ENCODE results near the gene KNDC1. TPM values are rescaled to one million over a fixed set of nuclear protein-coding genes. Genes with fewer than 3 reads are reported as not detected.
"Not testable (repeated sequence)": the region's sequence is repeated elsewhere in the genome, so short reads cannot be mapped to it uniquely, and the experiment has no call there.

Gene KNDC1
- not detected for polyA plus RNA-seq

DNA sequence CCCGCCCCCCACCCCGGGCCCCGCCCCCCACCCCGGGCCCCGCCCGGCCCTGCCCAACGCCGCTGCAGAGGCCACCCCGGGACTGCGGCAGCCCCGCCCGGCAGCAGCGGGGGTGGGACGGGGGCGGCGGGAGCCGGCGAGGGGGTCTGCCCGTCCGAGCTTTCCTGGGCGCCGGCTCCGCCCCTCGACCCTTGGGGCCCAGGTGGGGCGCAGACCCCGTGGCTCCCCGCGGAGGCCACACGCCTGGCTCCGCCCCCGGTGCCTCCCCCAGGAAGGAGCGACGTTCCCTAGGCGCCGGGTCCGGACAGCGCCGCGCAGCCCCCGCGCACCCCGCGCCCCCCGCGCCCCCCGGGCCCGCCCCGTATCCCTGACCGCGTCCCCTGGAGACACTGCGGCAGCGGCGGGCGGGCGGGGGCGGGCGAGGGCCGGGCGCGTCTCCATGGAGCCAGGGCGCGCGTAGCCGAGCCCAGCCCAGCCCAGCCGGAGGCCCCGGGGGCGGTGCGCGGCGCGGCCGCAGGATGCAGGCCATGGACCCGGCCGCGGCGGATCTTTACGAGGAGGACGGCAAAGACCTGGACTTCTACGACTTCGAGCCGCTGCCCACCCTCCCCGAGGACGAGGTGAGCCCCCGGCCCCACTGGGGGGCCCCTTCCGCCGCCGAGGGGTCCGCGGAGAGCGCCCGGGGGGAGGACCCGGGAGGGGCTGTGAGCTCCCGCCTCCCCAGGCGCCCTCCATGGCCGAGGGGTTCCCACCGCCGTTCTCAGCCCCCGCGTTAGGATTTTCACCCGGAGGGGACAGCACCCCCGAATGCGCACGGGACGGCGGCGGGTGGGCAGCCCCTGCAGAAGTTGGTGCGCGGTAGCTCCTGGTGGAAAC lies at the start of gene KNDC1:
KNDC1 (plus strand) TSS at position 270 of the 876 bp plus-strand sequence; CDS start at position 519, 249 bp downstream.
- Mint-ChIP-seq H3K4me1 (no peaks in the 10 kb centered on the region), H3K27ac (no peak within 1 kb of the TSS), H3K36me3 (no peaks in the 10 kb centered on the region), H3K4me3 (peak within 1 kb of the TSS; percentile 33 to 52 (median 50)), H3K9me3 (no peaks in the 10 kb centered on the region), H3K27me3 (ENCODE audit: low read depth in 3 of 3) (peaks cover 0 to 5% (median 1%) of the 10 kb centered on the region in 3 donors)
- peak in 1 of 3 donors; percentile 39 for DNase-seq

- peaks cover 0 to 4% (median 0%) of the 10 kb centered on the region in 3 donors for H3K36me3 Mint-ChIP-seq
- no peak overlapping the region for H3K27ac Mint-ChIP-seq
- no peak for DNase-seq
- peaks cover 0 to 8% (median 2%) of the 10 kb centered on the region in 3 donors for H3K27me3 Mint-ChIP-seq (ENCODE audit: low read depth in 3 of 3)
- H3K4me1 Mint-ChIP-seq, result peaks cover 7% of the 10 kb centered on the region in 2 donors
- H3K4me3 Mint-ChIP-seq, result peak overlapping the region in 2 of 5 donors; percentile 36 to 66
- H3K9me3 Mint-ChIP-seq, result peaks cover 4 to 12% (median 9%) of the 10 kb centered on the region in 6 donors
Measured at GRCh38 chr10:133110609-133111275, 49.3 kb upstream of the KNDC1 start.

GRCh38 chr10:133111640-133112039 lies 48.4 kb upstream of the KNDC1 start:
- not testable (repeated sequence) for H3K36me3 Mint-ChIP-seq; H3K27me3 Mint-ChIP-seq (ENCODE audit: low read depth in 3 of 3); H3K4me3 Mint-ChIP-seq; DNase-seq; H3K27ac Mint-ChIP-seq; H3K4me1 Mint-ChIP-seq
- H3K9me3 Mint-ChIP-seq, result peaks cover 4 to 12% (median 9%) of the 10 kb centered on the region in 6 donors

DNA sequence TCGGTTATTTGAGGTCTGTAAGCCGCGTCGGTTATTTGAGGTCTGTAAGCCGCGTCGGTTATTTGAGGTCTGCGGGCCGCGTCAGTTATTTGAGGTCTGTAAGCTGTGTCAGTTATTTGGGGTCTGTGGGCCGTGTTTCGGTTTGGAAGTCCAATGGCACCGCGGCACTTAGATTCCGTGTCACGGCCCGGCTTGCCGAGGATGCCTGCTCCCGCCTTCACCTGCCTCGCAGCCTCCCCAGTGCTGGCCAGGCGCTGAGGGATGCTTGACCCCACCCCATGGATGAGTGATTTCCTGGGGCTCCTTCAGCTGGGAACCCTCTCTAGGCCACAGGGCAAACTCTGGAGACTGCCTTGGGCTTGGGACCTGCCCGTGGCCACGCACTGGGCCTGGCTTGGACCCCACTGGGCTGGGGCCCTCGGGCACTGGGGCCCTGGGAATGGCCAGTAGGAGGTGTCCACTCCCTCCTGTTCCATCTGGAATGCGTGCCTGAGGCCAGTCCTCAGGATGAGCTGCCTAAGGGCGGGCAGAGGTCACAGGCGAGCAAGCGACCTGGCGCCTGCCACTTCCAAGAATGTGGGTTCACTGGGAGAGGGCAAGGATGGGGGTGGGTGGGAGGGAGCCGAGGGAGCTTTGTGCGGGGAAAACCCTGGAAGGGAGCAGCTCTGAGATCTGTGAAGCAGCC lies 46.7 kb upstream of the KNDC1 start:
- no peak overlapping the region for H3K27ac Mint-ChIP-seq
- no peaks in the 10 kb centered on the region for H3K36me3 Mint-ChIP-seq
- peaks cover 0 to 3% (median 0%) of the 10 kb centered on the region in 6 donors for H3K9me3 Mint-ChIP-seq

DNA sequence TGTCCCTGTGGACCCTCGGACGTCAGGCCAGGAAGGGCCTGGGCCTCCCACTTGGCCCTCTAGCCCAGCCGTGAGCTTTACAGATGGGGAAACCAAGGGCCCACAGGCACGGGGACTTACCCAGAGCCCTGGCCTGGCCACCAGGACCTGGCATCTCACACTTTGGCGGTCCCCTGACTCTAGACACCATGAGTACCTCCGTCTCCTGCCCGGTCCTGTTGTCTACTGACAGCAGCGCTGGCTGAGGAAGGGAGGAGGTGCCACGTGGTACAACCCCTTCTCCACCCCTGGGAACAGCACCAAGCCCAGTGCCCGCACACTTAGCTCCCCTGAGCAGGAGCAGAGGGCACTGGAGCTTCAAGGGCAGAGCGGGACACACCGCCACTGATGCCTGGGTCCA lies 46.2 kb upstream of the KNDC1 start:
- no peak overlapping the region for H3K27ac Mint-ChIP-seq
- H3K4me1 Mint-ChIP-seq, result peaks cover 7% of the 10 kb centered on the region in 2 donors
- DNase-seq, result no peak
- no peak overlapping the region for H3K4me3 Mint-ChIP-seq
- no peaks in the 10 kb centered on the region for H3K36me3 Mint-ChIP-seq
- peaks cover 2 to 5% (median 2%) of the 10 kb centered on the region in 3 donors for H3K27me3 Mint-ChIP-seq (ENCODE audit: low read depth in 3 of 3)
- H3K9me3 Mint-ChIP-seq, result peaks cover 0 to 3% (median 0%) of the 10 kb centered on the region in 6 donors

More for the DNA sequence above, 46.7 kb upstream of the KNDC1 start:
- no peak for DNase-seq
- no peak overlapping the region for H3K4me3 Mint-ChIP-seq
- H3K27me3 Mint-ChIP-seq (ENCODE audit: low read depth in 3 of 3), result peaks cover under 1 to 5% (median 2%) of the 10 kb centered on the region in 3 donors
- peaks cover 7% of the 10 kb centered on the region in 2 donors for H3K4me1 Mint-ChIP-seq

DNA sequence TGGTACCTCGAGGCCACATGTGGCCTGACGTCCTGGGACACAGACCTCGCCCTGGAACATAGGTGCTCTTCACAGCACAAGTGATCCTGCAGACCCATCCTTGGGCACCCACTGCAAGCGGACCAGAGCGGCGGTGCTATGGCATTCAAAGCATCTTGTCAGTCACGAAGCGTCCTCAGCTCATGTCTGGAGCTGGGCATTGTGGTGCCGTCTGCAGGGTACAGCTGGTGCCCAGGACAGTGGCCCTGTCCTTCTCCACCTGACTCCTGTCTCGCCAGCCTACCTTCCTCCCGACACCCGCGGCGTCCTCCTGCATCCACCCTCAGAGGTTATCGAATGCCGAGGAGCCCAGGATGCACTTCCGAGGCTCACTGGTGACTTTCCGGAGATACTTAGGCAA lies 45.8 kb upstream of the KNDC1 start:
- Mint-ChIP-seq H3K4me1 (peaks cover 6 to 7% of the 10 kb centered on the region in 2 donors), H3K27ac (no peak overlapping the region), H3K4me3 (no peak overlapping the region), H3K9me3 (peaks cover 0 to 3% (median 0%) of the 10 kb centered on the region in 6 donors), H3K36me3 (no peaks in the 10 kb centered on the region), H3K27me3 (ENCODE audit: low read depth in 3 of 3) (peaks cover 2 to 5% (median 2%) of the 10 kb centered on the region in 3 donors)
- no peak for DNase-seq

- Mint-ChIP-seq H3K4me3 (no peak overlapping the region), H3K36me3 (no peaks in the 10 kb centered on the region), H3K27ac (no peak overlapping the region), H3K9me3 (peaks cover 0 to 2% (median 0%) of the 10 kb centered on the region in 6 donors), H3K27me3 (ENCODE audit: low read depth in 3 of 3) (peaks cover 2 to 3% (median 2%) of the 10 kb centered on the region in 3 donors), H3K4me1 (peaks cover 6 to 7% of the 10 kb centered on the region in 2 donors)
- no peak for DNase-seq
Measured at GRCh38 chr10:133114726-133115452, 45.1 kb upstream of the KNDC1 start.

DNA sequence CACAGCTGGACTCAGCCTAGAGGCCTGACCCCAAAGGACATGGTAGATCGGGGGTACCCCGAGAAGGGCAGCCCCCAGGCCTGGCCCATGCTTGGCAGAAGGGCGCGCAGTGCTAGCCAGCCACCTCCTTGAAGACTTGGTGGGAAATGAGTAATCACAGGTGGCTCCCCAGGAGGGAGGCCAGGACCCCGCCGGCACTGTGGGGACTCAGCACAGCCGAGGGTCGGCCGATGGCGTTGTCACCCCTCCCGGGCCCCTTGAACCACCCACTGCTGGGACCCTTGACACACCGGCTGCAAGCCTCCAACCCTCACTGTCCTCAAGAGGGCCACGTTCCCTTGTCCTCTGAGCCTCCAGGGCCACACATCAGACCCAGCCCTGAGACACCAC lies 44.6 kb upstream of the KNDC1 start:
- H3K9me3 Mint-ChIP-seq, result peaks cover 0 to 2% (median 0%) of the 10 kb centered on the region in 6 donors
- no peak for DNase-seq
- no peak overlapping the region for H3K27ac Mint-ChIP-seq
- H3K4me1 Mint-ChIP-seq, result peaks cover 2 to 3% of the 10 kb centered on the region in 2 donors
- no peaks in the 10 kb centered on the region for H3K36me3 Mint-ChIP-seq
- peaks cover 0 to 2% (median 0%) of the 10 kb centered on the region in 3 donors for H3K27me3 Mint-ChIP-seq (ENCODE audit: low read depth in 3 of 3)
- no peak overlapping the region for H3K4me3 Mint-ChIP-seq

GRCh38 chr10:133115976-133116375 lies 44.0 kb upstream of the KNDC1 start:
- H3K36me3 Mint-ChIP-seq, result no peaks in the 10 kb centered on the region
- H3K4me1 Mint-ChIP-seq, result no peaks in the 10 kb centered on the region
- H3K27me3 Mint-ChIP-seq (ENCODE audit: low read depth in 3 of 3), result peaks cover 0 to 2% (median 0%) of the 10 kb centered on the region in 3 donors
- H3K27ac Mint-ChIP-seq, result no peak overlapping the region
- H3K9me3 Mint-ChIP-seq, result peaks cover 0 to 2% (median 0%) of the 10 kb centered on the region in 6 donors
- DNase-seq, result no peak
- H3K4me3 Mint-ChIP-seq, result no peak overlapping the region

DNA sequence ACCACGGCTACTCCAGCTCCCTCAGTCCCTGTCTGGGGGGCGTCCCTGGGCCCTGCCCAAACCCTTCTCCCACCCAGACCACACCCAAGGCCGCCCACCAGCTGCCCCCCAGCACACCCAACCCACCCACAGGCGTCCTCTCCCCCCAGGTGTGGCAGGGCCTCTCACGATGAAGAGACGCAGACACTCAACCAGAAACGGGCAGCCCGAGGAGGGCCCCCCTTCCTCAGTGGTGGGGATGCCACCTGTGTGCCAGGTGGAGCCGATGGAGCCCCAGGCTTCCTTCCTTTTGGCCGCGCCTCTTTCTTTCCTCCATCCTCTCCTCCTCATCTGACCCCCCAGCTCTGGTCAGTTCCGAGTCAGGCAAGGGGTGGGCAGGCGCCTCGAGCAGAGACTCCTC lies 43.6 kb upstream of the KNDC1 start:
- DNase-seq, result no peak
- Mint-ChIP-seq H3K9me3 (peaks cover 0 to 2% (median 0%) of the 10 kb centered on the region in 6 donors), H3K27me3 (ENCODE audit: low read depth in 3 of 3) (peaks cover 0 to 2% (median 0%) of the 10 kb centered on the region in 3 donors), H3K4me1 (no peaks in the 10 kb centered on the region), H3K27ac (no peak overlapping the region), H3K36me3 (no peaks in the 10 kb centered on the region), H3K4me3 (no peak overlapping the region)

- Mint-ChIP-seq H3K36me3 (no peaks in the 10 kb centered on the region), H3K9me3 (peaks cover 0 to 2% (median 0%) of the 10 kb centered on the region in 6 donors), H3K27me3 (ENCODE audit: low read depth in 3 of 3) (peaks cover 0 to 2% (median 0%) of the 10 kb centered on the region in 3 donors), H3K4me1 (no peaks in the 10 kb centered on the region), H3K4me3 (no peak overlapping the region), H3K27ac (no peak overlapping the region)
- no peak for DNase-seq
Measured at GRCh38 chr10:133117036-133117687, 42.9 kb upstream of the KNDC1 start.

DNA sequence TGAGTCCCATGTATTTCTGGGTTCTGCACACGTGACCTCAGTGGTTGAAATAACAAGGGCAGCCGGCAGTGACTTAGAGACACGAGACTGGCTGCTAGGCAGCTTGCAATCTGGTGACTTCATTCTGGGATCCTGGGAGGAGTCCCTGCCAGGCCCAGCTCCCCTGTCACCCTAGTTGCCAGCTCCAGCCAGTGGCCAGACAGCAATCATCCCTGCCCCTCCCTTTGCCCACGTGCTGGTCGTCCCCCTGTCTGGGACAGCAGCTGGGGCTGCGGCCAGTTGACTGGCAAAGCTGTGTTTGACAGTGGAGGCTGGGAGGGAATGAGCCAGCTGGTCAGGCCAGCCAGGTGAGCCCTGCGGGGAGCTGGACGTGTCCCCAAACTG lies 42.3 kb upstream of the KNDC1 start:
- Mint-ChIP-seq H3K36me3 (no peaks in the 10 kb centered on the region), H3K27me3 (ENCODE audit: low read depth in 3 of 3) (peaks cover 0 to 2% (median 0%) of the 10 kb centered on the region in 3 donors), H3K27ac (no peak overlapping the region), H3K9me3 (peaks cover 0 to 2% (median 0%) of the 10 kb centered on the region in 6 donors), H3K4me3 (no peak overlapping the region), H3K4me1 (peaks cover 0 to 3% of the 10 kb centered on the region in 2 donors)
- DNase-seq, result no peak
